C4-2B (cell line): ENCODE results near the gene TIAM2.

Source experiments
- CTCF ChIP-seq: fragments of 450-650 bp; conservative IDR thresholded peaks from 2 replicates; pipeline ENCODE4 v1.5.1; 2017; ENCODE audit warnings: mild to moderate bottlenecking
- ZFX ChIP-seq: fragments of 450-650 bp; IDR thresholded peaks from 2 replicates; pipeline ENCODE4 v1.6.1; 2017

GRCh38 chr6:154984146-154984545 lies 11.0 kb upstream of the TIAM2 start:
- TF ChIP-seq CTCF (no peak), ZFX (no peak)
